DND-41 (cell line): ENCODE data around the gene DUSP28.

ENCODE experiments used
- EZH2 ChIP-seq: IDR thresholded peaks from 3 replicates; pipeline ENCODE4 v1.6.1; 2012; ENCODE audit warnings: borderline replicate concordance, low read depth, mild to moderate bottlenecking, moderate library complexity, low read length, inconsistent platforms; ENCODE audit not compliant: severe bottlenecking
- TF ChIP-seq, protein P1 (sequence below): IDR thresholded peaks from 2 replicates; pipeline ENCODE4 v1.5.1; 2012; ENCODE audit warnings: borderline replicate concordance, low read length, moderate library complexity, mild to moderate bottlenecking; ENCODE audit not compliant: poor library complexity, severe bottlenecking; ENCODE audit errors: extremely low read depth

- TF ChIP-seq, protein P1, sequence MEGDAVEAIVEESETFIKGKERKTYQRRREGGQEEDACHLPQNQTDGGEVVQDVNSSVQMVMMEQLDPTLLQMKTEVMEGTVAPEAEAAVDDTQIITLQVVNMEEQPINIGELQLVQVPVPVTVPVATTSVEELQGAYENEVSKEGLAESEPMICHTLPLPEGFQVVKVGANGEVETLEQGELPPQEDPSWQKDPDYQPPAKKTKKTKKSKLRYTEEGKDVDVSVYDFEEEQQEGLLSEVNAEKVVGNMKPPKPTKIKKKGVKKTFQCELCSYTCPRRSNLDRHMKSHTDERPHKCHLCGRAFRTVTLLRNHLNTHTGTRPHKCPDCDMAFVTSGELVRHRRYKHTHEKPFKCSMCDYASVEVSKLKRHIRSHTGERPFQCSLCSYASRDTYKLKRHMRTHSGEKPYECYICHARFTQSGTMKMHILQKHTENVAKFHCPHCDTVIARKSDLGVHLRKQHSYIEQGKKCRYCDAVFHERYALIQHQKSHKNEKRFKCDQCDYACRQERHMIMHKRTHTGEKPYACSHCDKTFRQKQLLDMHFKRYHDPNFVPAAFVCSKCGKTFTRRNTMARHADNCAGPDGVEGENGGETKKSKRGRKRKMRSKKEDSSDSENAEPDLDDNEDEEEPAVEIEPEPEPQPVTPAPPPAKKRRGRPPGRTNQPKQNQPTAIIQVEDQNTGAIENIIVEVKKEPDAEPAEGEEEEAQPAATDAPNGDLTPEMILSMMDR: no peak
- no peak for TF ChIP-seq EZH2
Measured at GRCh38 chr2:240601831-240602160, 41.6 kb downstream of the DUSP28 start.
